ENCODE measurements around the gene CLDN15. TPM values are rescaled to one million over a fixed set of nuclear protein-coding genes. Genes with fewer than 3 reads are reported as not detected.
"Not testable (repeated sequence)": the region's sequence is repeated elsewhere in the genome, so short reads cannot be mapped to it uniquely, and the experiment has no call there.

The CLDN15 gene
- total RNA-seq, 1 experiment from 2014 or later: 2.1 TPM

DNA sequence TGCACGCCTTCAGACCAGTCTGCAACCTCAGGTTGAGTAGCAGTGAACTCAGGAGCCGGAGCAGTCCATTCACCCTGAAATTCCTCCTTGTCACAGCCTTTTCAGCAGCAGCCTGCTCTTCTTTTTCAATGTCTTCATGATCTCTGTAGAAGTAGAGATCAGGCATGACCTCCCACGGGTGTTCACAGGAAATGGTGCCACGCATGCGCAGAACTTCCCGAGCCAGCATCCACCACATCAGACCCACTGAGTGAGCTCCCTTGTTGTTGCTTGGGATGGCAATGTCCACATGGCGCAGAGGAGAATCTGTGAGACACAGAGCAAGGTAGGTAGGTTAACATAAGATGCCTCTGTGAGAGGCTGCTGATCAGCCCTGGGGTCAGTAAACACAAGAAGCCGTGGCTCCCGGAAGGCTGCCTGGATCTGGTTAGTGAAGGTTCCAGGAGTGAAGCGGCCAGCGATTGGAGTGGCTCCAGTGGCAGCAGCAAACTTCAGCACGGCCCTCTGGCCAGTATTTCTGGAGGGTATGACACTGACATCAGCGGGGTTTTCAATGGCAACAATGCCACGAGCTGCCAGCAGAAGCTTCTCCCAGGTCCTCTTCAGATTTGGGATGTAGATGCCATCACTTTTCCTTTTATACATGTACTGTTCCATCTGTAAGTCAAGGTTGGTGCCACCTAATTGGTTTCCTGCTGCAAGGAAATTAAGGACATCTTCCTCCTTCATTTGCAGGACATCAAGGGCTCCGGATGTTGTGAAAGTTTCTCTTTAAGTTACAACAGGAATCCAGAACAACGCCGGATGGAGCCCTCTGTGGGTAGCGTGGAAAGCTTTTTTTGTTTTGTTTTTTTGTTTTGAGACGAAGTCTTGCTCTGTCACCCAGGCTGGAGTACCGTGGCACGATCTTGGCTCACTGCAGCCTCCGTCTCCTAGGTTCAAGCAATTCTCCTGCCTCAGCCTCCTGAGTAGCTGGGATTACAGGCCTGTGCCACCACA is 33.6 kb downstream of the CLDN15 start:
- not testable (repeated sequence) for H3K27ac ChIP-seq; H3K4me1 ChIP-seq (replicated peaks); H3K4me3 ChIP-seq; H3K9me3 ChIP-seq (replicated peaks); DNase-seq (ENCODE audit: low read depth in 1 of 2, low spot score in 2 of 2)
- Histone ChIP-seq H3K36me3 (peaks cover 15% of the 10 kb centered on the region; the same call in 1 of the 2 replicates), H3K27me3 (replicated peaks) (peaks cover 32% of the 10 kb centered on the region)

DNA sequence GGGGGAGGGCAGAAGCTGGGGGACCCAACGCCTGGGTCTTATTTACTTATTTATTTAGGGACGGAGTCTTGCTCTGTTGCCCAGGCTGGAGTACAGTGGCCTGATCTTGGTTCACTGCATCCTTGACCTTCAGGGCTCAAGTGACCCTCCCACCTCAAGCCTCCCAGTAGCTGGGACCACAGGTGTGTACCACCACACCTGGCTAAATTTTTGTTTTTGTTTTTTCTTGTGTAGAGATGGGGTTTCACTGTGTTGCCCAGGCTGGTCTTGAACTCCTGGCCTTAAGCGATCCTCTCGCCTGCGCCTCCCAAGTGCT is 35.0 kb downstream of the CLDN15 start:
- Histone ChIP-seq H3K27ac (no peak overlapping the region), H3K36me3 (peaks cover 12% of the 10 kb centered on the region; the same call in 1 of the 2 replicates), H3K4me1 (replicated peaks) (0 out of 2 replicates have a peak, but pooled peaks cover 4% of the 10 kb centered on the region), H3K4me3 (no peak overlapping the region), H3K27me3 (replicated peaks) (peaks cover 38% of the 10 kb centered on the region), H3K9me3 (replicated peaks) (0 out of 2 replicates have a peak, but pooled peaks cover 2% of the 10 kb centered on the region)
- no peak for DNase-seq (ENCODE audit: low read depth in 1 of 2, low spot score in 2 of 2)

DNA sequence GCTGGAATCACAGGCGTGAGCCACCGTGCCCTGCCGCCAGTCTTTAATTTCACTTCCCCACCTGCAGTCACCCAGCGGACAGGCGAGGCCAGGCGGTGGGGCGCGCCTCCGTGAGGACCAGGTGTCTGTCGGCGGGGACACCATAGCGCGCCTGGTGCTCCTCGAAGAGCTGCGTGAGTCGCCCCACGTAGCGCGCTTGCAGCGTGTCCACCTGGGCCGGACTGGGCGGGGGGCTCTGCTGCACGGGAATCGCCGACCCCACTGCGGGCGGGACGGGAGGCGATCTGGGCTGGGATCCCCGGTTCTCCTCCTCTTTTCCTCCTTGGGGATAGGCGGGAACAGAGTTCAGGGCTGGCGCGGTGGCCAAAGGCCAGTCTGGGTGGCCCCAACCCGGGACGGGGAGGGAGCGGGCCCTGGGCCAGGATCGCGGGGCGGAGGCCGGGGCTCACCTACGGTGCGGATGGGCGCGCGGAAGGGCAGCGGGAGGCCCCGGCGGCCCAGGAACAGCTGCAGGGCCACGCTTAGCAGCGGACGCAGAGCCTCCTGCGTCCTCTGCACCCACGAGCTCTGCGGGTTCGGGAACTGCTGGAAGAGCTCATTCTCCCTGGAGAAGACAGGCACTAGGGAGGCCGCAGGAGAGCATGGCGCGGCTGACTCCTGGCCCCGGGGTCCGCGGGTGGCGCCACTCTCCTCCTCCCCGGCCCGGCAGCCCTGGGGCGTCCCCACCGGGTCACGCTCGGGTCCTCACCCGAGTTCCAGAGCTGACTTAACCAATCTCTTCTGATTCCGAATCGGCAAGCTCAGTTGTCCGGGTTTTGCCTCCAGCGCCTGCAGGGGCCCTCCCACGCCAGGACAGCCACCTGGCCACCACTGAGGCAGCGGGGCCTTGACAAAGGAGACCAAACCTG is 35.7 kb downstream of the CLDN15 start:
- Histone ChIP-seq H3K27ac (no peak overlapping the region), H3K27me3 (replicated peaks) (peaks cover 43% of the 10 kb centered on the region), H3K4me3 (no peak overlapping the region), H3K9me3 (replicated peaks) (0 out of 2 replicates have a peak, but pooled peaks cover 2% of the 10 kb centered on the region), H3K36me3 (peaks cover 8% of the 10 kb centered on the region; the same call in 1 of the 2 replicates), H3K4me1 (replicated peaks) (0 out of 2 replicates have a peak, but pooled peaks cover 4% of the 10 kb centered on the region)
- no peak for DNase-seq (ENCODE audit: low read depth in 1 of 2, low spot score in 2 of 2)

DNA sequence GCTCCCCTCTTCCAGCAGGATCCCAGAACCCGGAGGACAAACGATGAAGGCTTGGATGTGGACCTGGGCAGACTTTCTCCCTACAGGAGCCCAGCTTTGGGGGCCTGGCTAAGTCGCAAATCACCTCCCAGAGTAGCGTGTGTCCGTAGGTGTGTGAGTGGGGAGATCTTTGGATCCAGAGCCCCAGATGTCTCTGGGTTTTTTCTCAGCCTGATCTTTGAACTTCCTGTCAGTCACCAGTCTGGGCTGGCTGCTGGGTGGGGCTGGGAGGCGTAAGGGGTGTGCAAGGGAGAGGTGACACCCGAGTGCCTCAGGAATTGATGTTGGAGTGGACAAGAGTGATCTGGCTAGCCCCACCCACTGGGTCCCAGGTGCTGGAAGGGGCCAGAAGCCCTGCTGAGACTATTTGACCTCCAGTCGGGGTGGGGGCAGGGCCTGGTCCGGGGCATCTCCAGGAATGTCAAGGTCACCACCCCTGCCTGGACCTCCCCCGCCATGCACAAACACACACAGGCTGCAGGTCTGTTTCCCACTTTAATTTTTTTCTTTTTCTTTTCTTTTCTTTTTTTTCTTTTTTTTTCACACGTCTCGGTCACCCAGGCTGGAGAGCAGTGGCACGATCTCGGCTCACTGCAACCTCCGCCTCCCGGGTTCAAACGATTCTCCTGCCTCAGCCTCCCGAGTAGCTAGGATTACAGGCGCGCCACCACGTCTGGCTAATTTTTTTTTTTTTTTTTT is 36.6 kb downstream of the CLDN15 start, which contains the start of gene MOGAT3:
Gene MOGAT3 (minus strand): TSS at position 175 of the 738 bp plus-strand sequence. CDS start 182 bp downstream, outside the sequence.
- no peak within 1 kb of the TSS for H3K4me3 ChIP-seq
- 0 out of 2 replicates have a peak, but pooled peaks cover 2% of the 10 kb centered on the region for H3K9me3 ChIP-seq (replicated peaks)
- peaks cover 43% of the 10 kb centered on the region for H3K27me3 ChIP-seq (replicated peaks)
- DNase-seq (ENCODE audit: low read depth in 1 of 2, low spot score in 2 of 2): no peak
- H3K27ac ChIP-seq: no peak within 1 kb of the TSS
- H3K4me1 ChIP-seq (replicated peaks): 0 out of 2 replicates have a peak, but pooled peaks cover 4% of the 10 kb centered on the region
- H3K36me3 ChIP-seq: peaks cover 3% of the 10 kb centered on the region; the same call in 1 of the 2 replicates

DNA sequence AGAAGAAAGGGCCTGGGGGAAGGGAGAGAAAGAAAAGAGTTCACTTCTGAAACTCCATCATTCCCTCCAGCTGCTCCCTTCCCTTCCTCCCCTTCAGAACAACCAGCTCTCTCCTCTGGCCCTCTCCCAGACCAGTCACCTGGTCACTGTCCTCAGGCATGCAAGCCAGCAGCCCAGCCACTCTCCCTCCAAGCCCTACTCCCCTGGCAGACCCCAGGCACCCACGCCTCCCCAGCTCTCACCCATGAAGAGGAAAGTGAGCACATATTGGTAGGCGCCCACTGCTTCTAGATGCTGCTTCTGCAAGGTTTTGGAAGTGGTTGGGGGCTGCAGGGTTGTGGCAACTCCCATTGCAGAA is 37.1 kb downstream of the CLDN15 start:
- Histone ChIP-seq H3K4me1 (replicated peaks) (0 out of 2 replicates have a peak, but pooled peaks cover 4% of the 10 kb centered on the region), H3K27me3 (replicated peaks) (peaks cover 43% of the 10 kb centered on the region), H3K4me3 (no peak overlapping the region), H3K27ac (no peak overlapping the region), H3K9me3 (replicated peaks) (0 out of 2 replicates have a peak, but pooled peaks cover 2% of the 10 kb centered on the region), H3K36me3 (no peaks in the 10 kb centered on the region)
- no peak for DNase-seq (ENCODE audit: low read depth in 1 of 2, low spot score in 2 of 2)

DNA sequence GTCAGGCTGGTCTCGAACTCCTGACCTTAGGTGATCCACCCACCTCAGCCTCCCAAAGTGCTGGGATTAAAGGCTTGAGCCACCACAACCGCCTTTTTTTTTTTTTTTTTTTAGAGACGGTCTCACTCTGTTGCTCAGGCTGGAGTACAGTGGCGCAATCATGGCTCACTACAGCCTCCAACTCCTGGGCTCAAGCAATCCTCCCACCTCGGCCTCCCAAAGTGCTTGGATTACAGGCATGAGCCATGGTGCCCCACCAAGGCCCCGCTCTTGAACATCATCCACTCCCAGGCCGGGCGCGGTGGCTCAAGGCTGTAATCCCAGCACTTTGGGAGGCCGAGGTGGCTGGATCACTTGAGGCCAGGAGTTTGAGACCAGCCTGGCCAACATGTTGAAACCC is 38.1 kb downstream of the CLDN15 start:
- not testable (repeated sequence) for H3K4me3 ChIP-seq; H3K4me1 ChIP-seq (replicated peaks); H3K9me3 ChIP-seq (replicated peaks); H3K36me3 ChIP-seq; DNase-seq (ENCODE audit: low read depth in 1 of 2, low spot score in 2 of 2); H3K27ac ChIP-seq
- H3K27me3 ChIP-seq (replicated peaks): peaks cover 43% of the 10 kb centered on the region

DNA sequence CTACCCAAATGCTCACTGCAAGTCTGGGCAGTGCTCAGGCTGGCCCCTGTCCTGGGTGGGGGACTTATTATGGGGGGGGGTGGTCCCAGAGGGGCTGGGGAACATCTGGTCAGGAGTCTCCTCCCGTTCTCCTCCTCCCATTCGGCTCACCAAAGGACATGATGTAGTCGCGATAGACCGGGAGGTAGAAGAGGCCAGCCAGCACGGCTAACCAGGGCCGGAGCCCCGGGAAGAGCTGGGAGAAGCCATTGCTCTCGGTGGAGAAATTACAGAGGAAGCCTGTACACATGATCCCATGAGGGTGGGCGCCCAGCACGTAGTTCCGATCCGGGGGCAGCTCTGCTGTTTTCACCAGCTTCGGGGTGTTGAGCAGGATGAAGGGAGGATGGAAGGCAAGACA is 39.1 kb downstream of the CLDN15 start:
- no peak overlapping the region for H3K27ac ChIP-seq
- H3K36me3 ChIP-seq: no peaks in the 10 kb centered on the region
- H3K4me1 ChIP-seq (replicated peaks): 0 out of 2 replicates have a peak, but pooled peaks cover 4% of the 10 kb centered on the region
- H3K27me3 ChIP-seq (replicated peaks): peaks cover 46% of the 10 kb centered on the region
- DNase-seq (ENCODE audit: low read depth in 1 of 2, low spot score in 2 of 2): no peak
- H3K4me3 ChIP-seq: no peak overlapping the region
- 0 out of 2 replicates have a peak, but pooled peaks cover 2% of the 10 kb centered on the region for H3K9me3 ChIP-seq (replicated peaks)

DNA sequence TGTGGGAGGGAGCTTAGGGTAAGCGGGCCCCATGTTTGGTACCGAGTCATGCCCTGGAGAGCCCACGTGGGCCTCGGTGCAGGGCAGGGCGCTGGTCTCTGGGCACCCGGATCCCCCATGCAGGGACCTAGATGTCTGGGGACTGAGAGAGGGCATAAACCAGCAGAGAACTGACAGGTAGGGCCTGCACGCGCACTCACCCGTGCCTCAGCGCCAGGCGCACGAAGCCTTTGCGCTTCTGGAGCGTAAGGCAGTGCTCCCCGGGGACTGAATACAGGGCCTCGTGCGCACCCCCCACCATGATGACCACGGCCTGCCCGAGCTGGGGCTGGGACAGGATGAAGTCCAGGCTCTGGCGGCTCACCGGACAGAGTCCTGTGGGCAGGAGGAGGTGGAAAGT is 39.6 kb downstream of the CLDN15 start:
- 0 out of 2 replicates have a peak, but pooled peaks cover 2% of the 10 kb centered on the region for H3K9me3 ChIP-seq (replicated peaks)
- DNase-seq (ENCODE audit: low read depth in 1 of 2, low spot score in 2 of 2): no peak
- 0 out of 2 replicates have a peak, but pooled peaks cover 4% of the 10 kb centered on the region for H3K4me1 ChIP-seq (replicated peaks)
- no peaks in the 10 kb centered on the region for H3K36me3 ChIP-seq
- no peak overlapping the region for H3K4me3 ChIP-seq
- peaks cover 47% of the 10 kb centered on the region for H3K27me3 ChIP-seq (replicated peaks)
- no peak overlapping the region for H3K27ac ChIP-seq

DNA sequence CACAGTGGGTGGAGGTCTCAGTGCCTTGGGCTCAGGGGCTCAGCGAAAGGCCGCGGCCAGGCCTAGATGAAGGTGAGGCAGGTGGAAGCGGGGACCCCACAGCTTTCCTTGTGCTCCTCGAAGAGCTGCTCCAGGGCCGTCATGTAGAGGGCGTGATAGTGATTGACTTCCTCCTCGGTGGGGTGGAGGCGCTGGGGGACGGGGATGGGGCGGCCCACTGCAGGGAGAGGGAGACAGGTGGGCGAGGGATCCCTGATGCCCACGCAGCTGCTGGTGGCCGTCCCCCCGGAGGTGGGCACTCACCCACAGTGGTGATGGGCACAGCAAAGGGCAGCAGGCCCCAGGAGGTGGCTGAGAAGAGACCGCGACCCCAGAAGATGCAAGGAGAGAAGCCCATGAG is 41.7 kb downstream of the CLDN15 start:
- no peaks in the 10 kb centered on the region for H3K9me3 ChIP-seq (replicated peaks)
- no peaks in the 10 kb centered on the region for H3K36me3 ChIP-seq
- H3K4me1 ChIP-seq (replicated peaks): no peaks in the 10 kb centered on the region; the same call in 1 of the 2 replicates
- DNase-seq (ENCODE audit: low read depth in 1 of 2, low spot score in 2 of 2): no peak
- H3K4me3 ChIP-seq: no peak overlapping the region
- H3K27me3 ChIP-seq (replicated peaks): peaks cover 35% of the 10 kb centered on the region
- H3K27ac ChIP-seq: no peak overlapping the region

DNA sequence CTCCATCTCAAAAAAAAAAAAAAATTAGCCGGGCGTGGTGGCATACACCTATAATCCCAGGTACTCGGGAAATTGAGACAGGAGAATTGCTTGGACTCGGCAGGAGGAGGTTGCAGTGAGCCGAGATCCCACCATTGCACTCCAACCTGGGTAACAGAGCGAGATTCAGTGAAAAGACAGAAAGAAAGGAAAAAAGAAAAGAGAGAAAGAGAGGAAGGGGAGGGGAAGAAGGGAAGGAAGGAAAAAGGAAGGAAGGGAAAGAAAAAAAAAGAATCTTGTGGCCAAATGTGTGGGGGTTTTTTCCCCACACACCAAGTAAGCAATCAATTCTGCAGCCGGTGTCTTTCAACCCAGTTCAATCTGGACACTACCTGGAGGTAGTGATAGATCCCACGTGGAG is 48.5 kb downstream of the CLDN15 start:
- Histone ChIP-seq H3K36me3 (no peaks in the 10 kb centered on the region), H3K9me3 (replicated peaks) (no peaks in the 10 kb centered on the region; the same call in 1 of the 2 replicates), H3K4me3 (no peak overlapping the region), H3K4me1 (replicated peaks) (no peaks in the 10 kb centered on the region; the same call in 1 of the 2 replicates), H3K27ac (no peak overlapping the region), H3K27me3 (replicated peaks) (peaks cover 29% of the 10 kb centered on the region)
- no peak for DNase-seq (ENCODE audit: low read depth in 1 of 2, low spot score in 2 of 2)

DNA sequence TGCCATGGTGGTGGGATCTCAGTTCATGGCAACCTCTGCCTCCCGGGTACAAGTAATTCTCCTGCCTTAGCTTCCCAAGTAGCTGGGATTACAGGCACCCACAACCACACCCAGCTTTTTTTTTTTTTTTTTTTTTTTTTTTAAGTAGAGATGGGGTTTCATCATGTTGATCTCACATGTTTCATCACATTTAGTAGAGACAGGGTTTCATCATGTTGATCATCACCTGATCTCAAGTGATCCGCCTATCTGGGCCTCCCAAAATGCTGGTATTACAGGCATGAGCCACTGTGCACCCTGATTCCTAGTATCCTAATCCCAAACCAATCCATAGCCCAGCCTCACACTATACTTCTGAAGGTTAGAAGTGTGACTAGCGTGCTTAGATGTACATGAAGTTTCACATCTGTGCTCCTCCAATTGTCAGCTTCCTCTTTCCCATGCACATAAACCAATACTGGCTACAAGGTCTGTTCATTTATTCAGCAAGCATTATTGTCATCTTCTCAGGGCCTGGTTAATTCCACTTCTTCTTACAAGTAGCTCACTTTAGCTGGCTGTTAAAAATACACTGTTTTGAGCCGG is 50.7 kb downstream of the CLDN15 start:
- DNase-seq (ENCODE audit: low read depth in 1 of 2, low spot score in 2 of 2): no peak
- no peak overlapping the region for H3K4me3 ChIP-seq
- peaks cover 29% of the 10 kb centered on the region for H3K27me3 ChIP-seq (replicated peaks)
- no peaks in the 10 kb centered on the region; the same call in 1 of the 2 replicates for H3K9me3 ChIP-seq (replicated peaks)
- H3K4me1 ChIP-seq (replicated peaks): no peaks in the 10 kb centered on the region
- no peaks in the 10 kb centered on the region for H3K36me3 ChIP-seq
- H3K27ac ChIP-seq: no peak overlapping the region

DNA sequence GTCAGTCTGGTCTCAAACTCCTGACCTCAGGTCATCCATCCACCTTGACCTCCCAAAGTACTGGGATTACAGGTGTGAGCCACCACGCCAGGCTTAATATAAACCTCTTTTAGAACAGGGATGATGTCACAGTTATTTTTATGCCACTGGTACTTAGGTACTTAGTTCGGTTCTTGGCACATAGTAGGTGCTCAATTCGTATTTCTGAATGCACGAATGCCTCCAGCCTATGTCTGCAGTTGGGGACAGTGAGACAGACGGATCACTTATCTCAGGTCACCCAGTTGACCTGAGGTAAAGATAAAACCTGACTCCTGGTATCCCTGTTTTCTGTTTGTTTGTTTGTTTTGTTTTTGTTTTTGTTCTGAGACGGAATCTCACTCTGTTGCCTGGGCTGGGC is 51.4 kb downstream of the CLDN15 start:
- H3K27me3 ChIP-seq (replicated peaks): peaks cover 33% of the 10 kb centered on the region
- DNase-seq (ENCODE audit: low read depth in 1 of 2, low spot score in 2 of 2): no peak
- no peak overlapping the region for H3K27ac ChIP-seq
- no peaks in the 10 kb centered on the region for H3K4me1 ChIP-seq (replicated peaks)
- H3K36me3 ChIP-seq: no peaks in the 10 kb centered on the region
- H3K4me3 ChIP-seq: no peak overlapping the region
- H3K9me3 ChIP-seq (replicated peaks): no peaks in the 10 kb centered on the region; the same call in 1 of the 2 replicates

Data from SJSA1 (cell line).